ENCODE measurements around the gene TAS2R9. TPM values are rescaled to one million over a fixed set of nuclear protein-coding genes. Genes with fewer than 3 reads are reported as not detected.

TAS2R9 gene, protein sequence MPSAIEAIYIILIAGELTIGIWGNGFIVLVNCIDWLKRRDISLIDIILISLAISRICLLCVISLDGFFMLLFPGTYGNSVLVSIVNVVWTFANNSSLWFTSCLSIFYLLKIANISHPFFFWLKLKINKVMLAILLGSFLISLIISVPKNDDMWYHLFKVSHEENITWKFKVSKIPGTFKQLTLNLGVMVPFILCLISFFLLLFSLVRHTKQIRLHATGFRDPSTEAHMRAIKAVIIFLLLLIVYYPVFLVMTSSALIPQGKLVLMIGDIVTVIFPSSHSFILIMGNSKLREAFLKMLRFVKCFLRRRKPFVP
- total RNA-seq (1 to 10 TPM in 1 of 7 donors, under 1 TPM in 1, not detected in 5; 0.72 to 2.1 TPM), polyA plus RNA-seq (not detected)
- long read RNA-seq, donor 1: 0 reads
- long read RNA-seq, donor 2: 0 reads

DNA sequence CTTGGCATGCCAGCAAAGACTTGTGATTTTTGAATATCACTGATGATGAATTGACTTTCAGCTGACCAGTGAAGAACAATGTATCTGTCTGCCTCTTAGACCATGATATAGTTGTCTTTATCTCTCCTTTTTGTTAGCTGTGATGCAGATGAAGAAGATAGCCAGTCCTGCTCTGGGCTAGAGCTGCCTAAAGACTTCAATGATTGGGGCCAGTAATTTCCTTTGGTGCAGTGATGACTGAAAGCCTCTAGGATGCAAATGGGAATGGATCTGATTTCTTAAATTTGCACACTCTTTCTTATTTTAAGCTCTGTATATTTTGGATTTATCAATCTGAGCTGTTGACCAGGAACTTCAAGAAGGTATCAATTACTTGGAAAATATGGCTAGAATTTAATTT, at the start of gene TAS2R9:
TSS of gene TAS2R9 (minus strand) at position 101 of the 400 bp plus-strand sequence. CDS start at position 8, 93 bp downstream.
- intact Hi-C loops (cut with DNase I; ENCODE audit: low total_unique reads): no loop called here
- Histone ChIP-seq H3K9me3 (no peaks in the 10 kb centered on the region), H3K27me3 (replicated peaks in 1 of 7) (peaks cover 0 to 10% (median 0%) of the 10 kb centered on the region in 7 donors), H3K4me1 (no peaks in the 10 kb centered on the region), H3K36me3 (no peaks in the 10 kb centered on the region), H3K27ac (no peak within 1 kb of the TSS), H3K4me3 (no peak within 1 kb of the TSS)
- DNase-seq: no peak
- no peak for TF ChIP-seq POLR2A (IDR thresholded peaks at IDR 0.05)
- TF ChIP-seq POLR2AphosphoS5 (IDR thresholded peaks at IDR 0.05): no peak
- TF ChIP-seq, protein P1, sequence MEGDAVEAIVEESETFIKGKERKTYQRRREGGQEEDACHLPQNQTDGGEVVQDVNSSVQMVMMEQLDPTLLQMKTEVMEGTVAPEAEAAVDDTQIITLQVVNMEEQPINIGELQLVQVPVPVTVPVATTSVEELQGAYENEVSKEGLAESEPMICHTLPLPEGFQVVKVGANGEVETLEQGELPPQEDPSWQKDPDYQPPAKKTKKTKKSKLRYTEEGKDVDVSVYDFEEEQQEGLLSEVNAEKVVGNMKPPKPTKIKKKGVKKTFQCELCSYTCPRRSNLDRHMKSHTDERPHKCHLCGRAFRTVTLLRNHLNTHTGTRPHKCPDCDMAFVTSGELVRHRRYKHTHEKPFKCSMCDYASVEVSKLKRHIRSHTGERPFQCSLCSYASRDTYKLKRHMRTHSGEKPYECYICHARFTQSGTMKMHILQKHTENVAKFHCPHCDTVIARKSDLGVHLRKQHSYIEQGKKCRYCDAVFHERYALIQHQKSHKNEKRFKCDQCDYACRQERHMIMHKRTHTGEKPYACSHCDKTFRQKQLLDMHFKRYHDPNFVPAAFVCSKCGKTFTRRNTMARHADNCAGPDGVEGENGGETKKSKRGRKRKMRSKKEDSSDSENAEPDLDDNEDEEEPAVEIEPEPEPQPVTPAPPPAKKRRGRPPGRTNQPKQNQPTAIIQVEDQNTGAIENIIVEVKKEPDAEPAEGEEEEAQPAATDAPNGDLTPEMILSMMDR (IDR thresholded peaks at IDR 0.05 in 8 of 11, conservative IDR thresholded peaks at IDR 0.05 in 3 of 11): no peak

DNA sequence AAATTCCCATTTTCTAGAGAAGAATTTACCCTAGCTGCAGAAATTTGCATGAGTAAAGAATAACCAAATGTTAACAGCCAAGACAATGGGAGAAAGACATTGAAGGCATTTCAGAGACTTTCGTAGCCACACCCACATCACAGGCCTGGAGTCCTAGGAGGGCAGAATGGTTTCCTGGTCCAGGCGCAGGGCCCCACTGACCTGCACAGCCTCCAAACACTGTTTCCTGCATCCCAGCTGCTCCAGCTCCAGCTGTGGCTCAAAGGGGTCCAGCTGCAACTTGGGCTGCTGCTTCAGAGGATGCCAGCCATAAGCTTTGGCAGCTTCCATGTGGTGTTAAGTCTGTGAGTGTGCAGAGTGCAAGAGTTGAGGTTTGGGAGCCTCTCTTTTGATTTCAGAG, 45.8 kb upstream of the TAS2R9 start:
- Histone ChIP-seq H3K4me1 (no peaks in the 10 kb centered on the region), H3K4me3 (no peak overlapping the region), H3K27me3 (replicated peaks in 1 of 7) (no peaks in the 10 kb centered on the region), H3K27ac (no peak overlapping the region), H3K9me3 (peaks cover 9 to 46% (median 41%) of the 10 kb centered on the region in 8 donors), H3K36me3 (peaks cover 0 to 50% (median 7%) of the 10 kb centered on the region in 6 donors)
- intact Hi-C loops (cut with DNase I; ENCODE audit: low total_unique reads): no loop called here
- TF ChIP-seq, protein P1 (IDR thresholded peaks at IDR 0.05 in 8 of 11, conservative IDR thresholded peaks at IDR 0.05 in 3 of 11): no peak
- TF ChIP-seq POLR2A (IDR thresholded peaks at IDR 0.05) (no peak), POLR2AphosphoS5 (IDR thresholded peaks at IDR 0.05) (no peak)
- WGBS, 5 donors: 92 to 100% (median 98%) methylated on average over 2 of the region's 2 CpGs
- DNase-seq: no peak

DNA sequence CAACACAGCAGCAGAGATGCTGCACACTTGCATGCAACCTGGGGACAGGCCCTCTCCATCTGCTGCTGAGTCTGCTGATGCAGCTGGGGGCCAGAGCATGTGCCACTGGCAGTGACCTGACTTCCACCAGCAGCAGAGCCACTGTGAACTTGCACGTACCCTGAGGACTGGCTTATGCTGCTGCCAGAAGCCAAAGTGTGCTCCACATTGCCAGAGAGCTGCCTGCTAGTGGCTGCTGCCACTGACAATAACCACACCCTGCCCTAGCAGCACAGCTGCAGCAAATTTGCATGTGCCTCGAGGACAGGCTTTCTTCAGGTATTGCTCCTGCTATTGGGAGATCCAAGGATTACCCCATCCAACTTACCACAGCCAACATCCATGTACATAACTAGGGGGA, 43.8 kb upstream of the TAS2R9 start:
- intact Hi-C loops (cut with DNase I; ENCODE audit: low total_unique reads): no loop called here
- no peak for DNase-seq
- Histone ChIP-seq H3K4me3 (no peak overlapping the region), H3K36me3 (peaks cover 0 to 51% (median 6%) of the 10 kb centered on the region in 6 donors), H3K9me3 (peaks cover 9 to 37% (median 34%) of the 10 kb centered on the region in 8 donors), H3K27me3 (replicated peaks in 1 of 7) (no peaks in the 10 kb centered on the region), H3K4me1 (no peaks in the 10 kb centered on the region), H3K27ac (no peak overlapping the region)
- TF ChIP-seq, protein P1 (IDR thresholded peaks at IDR 0.05 in 8 of 11, conservative IDR thresholded peaks at IDR 0.05 in 3 of 11): no peak
- no peak for TF ChIP-seq POLR2AphosphoS5 (IDR thresholded peaks at IDR 0.05)
- TF ChIP-seq POLR2A (IDR thresholded peaks at IDR 0.05): no peak
- WGBS, 5 donors: 85 to 100% (median 91%) methylated on average over 2 of the region's 2 CpGs

DNA sequence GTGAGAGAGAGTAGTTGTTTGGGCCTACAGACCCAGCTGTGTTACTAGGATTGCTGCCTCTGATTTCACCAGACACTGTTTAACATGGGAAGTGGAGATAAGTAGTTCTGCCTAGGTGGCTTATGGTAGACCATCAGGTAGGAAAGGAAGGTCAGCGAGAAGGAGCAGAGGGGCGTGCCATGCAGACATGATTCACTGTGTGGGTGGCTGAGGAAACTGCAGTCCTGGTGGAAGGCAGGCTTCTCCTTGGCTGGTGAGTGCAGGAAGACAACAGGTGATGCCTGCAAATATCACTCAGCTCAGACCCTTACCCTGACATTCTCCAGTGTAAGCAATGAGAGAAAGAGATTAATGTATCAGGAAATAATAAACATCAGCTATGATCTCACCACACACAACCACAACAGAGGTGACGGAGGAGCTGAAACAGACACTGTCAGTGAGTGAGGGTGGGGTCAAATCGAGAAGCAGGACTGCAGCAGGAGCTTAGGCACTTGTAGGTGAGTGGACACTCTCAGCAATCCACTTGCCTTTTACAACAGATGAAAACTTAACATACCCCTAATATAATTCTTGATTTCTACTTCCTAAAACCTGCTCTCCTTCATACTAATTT, 41.4 kb upstream of the TAS2R9 start:
- Histone ChIP-seq H3K36me3 (peaks cover 0 to 55% (median 7%) of the 10 kb centered on the region in 6 donors), H3K27ac (no peak overlapping the region), H3K4me1 (no peaks in the 10 kb centered on the region), H3K4me3 (no peak overlapping the region), H3K9me3 (peaks cover 3 to 13% (median 11%) of the 10 kb centered on the region in 8 donors), H3K27me3 (replicated peaks in 1 of 7) (no peaks in the 10 kb centered on the region)
- DNase-seq: no peak
- 86 to 92% (median 86%) methylated on average over 4 of the region's 4 CpGs for WGBS, 5 donors
- intact Hi-C loops (cut with DNase I; ENCODE audit: low total_unique reads): no loop called here
- TF ChIP-seq POLR2A (IDR thresholded peaks at IDR 0.05): no peak
- TF ChIP-seq, protein P1 (IDR thresholded peaks at IDR 0.05 in 8 of 11, conservative IDR thresholded peaks at IDR 0.05 in 3 of 11): no peak
- TF ChIP-seq POLR2AphosphoS5 (IDR thresholded peaks at IDR 0.05): no peak
